Left ventricle myocardium superior (tissue), 1 donor: ENCODE data around the gene CDH6. TPM values are rescaled to one million over a fixed set of nuclear protein-coding genes. Genes with fewer than 3 reads are reported as not detected.

ENCODE experiments used
- ATAC-seq: fragments of 200-7000 bp; cut with Tn5 transposase; one replicate; pipeline ENCODE4 v1.9.1; 2020; ENCODE audit warnings: mild to moderate bottlenecking, moderate library complexity
- DNase-seq: peaks from one replicate; pipeline ENCODE4 v3.0.0-alpha.2; 2020
- intact Hi-C: fragments of 100-400 bp; cut with micrococcal nuclease; formaldehyde crosslinking; loops from one replicate; pipeline ENCODE4 v1.11.0; 2022
- total RNA-seq: library from RNA; stranded (reverse); fragmentation: NEBNext Ultra II Directional; extraction: Animal tissue kit (Norgen Biotek cat#: 25700); gene quantifications from one replicate; pipeline ENCODE4 v1.2.1, GENCODE V29; 2021
- donor health status: DM: no; HTN: yes; CAD: no; lungs with severe emphysema.

Gene CDH6
- total RNA-seq, 1 donor from 2014 or later, result 2.6 TPM

DNA sequence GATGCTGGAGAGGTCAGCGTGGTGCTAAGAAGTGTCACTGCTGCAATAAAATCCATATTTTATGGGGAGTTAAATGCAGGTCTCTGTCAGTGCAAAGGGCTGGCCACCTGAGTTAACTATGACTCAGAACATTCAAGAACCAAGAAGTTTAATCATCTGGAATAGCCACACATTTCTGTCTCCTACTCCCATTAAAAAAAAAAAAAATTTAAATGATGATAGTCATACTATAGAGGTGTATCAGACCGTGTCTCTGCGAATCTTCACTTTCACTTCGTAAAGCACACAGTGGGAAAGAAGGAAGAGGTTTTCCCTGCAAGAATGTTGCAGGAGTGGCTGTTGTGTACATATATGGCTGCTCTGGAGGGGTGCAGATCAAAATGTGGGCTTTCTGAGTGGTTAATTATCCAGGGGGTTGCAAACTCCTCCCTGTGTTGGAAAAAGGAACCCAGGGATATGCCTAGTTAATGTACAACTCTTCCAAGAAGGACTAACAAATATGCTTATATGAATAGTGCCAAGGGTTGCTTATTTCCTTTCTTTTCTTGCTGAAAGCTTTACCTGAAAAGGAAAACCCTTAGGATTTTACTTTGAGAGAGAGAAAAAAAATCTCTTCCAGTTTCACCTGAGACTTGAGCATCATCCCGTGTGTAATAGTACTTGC lies 1.5 kb downstream of the CDH6 start:
- no peak for ATAC-seq
- intact Hi-C loops, result no loop called here
- DNase-seq, result no peak

DNA sequence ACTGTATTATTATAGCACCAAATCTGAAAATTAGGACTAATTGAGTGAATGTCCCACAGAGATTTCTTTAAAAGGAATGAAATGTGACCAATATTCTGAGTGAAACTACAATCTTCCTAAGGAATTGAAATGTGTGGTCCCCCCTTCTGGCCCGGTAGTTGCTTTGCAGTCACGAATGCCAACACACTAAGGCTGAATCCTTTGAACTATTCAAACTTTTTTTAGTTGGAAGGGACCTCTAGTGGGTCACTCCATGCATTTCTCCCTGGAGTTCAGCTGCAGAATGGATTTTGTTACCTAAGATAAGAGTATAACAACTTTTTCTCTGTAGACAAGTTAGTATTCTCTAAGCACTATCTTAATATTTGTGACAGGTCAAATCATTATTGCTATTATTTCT lies 2.8 kb downstream of the CDH6 start:
- DNase-seq (no peak), ATAC-seq (no peak)
- intact Hi-C loops, result no loop called here

DNA sequence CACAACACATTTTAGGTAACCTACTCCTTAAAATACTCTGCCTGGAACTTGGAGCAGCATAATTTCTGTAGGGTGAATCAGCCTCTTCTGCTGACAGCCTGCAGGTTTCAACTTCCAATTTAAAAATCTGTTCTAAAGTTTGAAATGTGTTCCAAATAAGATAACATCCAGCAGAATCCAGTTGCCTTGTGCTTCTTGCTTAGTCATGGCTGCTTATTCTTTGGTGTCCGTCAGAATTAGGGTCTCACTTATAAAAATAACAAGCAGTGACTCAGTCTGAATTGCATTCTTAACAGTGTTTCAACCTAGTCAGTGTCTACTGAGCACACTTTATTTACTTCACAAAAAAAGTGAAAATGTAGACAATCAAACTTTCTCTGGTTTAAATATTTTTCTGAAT lies 3.7 kb downstream of the CDH6 start:
- ATAC-seq (no peak), DNase-seq (no peak)
- intact Hi-C loops, result no loop called here

DNA sequence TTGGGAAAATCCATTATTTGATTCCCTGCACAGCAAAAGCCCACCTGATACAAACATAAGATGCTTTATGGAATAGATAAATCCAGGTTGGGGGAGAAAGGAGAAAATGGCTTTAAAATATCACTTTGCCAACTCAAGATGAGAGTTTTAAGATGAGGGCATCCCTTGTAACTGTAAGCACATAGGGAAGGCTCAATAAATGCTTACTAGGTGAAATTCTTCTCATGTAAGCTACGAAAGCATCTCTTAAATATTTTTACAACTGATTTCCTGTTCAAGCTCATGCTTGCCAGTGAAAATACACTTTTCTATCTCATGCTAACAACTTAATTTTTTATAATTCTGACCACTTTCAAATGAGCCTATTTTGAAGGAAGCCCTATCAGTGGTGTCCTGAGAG lies 11.5 kb downstream of the CDH6 start:
- intact Hi-C loops, result no loop called here
- DNase-seq, result no peak
- no peak for ATAC-seq

DNA sequence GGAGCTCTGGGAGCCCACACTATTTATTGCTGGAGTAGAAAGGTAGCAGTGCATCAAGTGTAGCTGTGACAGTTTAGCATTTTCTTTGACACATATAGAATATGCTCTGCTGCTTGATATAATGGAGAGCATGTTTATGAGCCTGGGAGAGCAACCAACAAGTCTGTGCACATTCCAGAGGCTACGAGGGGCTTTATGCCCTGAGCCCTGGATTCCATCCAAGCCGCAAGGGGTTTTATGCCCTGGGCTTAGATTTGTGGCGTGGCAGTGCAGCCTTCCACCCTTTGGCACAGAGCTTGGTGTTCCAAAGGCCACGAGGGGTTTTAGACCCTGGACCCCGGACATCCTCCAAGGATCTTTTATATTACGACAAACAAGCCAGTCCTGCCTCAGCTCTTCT lies 14.6 kb downstream of the CDH6 start:
- no peak for ATAC-seq
- intact Hi-C loops, result no loop called here
- no peak for DNase-seq

DNA sequence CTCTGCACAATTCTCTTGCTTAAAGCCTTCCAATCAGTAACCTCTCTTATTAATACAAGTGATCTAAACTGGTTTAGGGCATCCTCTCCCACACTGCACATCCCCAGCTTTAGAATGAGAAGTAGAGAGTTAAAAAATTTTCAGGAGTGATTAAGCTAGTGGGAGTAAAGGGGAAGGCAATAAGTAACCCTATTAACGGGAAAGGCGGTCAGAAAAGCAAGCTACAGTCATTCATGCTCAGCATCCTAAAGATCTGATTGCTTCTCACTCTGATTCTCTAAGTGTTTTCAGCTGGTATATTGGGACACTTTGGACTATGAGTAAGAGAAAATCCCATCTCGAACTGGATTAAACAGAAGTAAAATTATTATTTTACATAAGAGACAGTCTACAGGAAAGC lies 15.8 kb downstream of the CDH6 start:
- DNase-seq (no peak), ATAC-seq (no peak)
- intact Hi-C loops, result no loop called here

DNA sequence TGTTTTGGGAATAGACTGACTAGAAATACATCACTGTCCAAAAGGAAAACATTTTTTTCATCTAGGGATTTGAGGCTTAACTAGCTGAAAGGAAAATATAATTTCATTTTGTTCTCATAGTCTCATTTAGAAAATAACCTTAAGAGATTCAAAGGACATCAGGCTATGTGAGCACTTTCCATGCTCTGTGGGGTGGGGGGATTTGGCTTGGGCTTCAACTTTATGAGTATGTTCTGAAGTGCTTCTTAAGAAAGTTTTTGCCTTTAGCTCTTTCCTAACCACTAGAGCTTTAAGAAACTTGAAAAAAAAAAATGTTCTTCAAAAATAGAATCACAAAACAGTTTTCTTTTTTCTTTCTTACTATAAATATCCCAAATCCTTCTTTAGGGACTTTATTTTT lies 17.6 kb downstream of the CDH6 start:
- intact Hi-C loops, result no loop called here
- ATAC-seq (peak; percentile 24), DNase-seq (no peak)

DNA sequence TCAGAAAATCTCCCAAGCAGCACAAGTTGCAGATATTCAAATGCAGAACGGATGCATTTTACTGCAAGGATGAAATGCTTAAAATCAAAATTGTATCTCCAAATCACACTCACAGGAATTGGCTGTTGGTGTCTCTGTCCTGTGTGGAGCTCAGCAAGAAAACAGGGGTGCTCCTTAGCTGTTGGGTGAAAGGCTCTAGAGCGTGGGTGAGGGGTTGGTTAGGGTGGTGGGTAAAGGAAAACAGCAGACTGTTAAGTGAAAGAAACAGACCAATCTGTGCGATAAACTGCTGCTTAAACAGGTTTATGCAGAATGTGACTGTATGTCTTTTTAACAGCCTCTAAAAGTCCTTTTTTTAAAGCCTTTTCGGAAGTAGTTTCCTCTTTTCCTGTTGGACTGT lies 19.8 kb downstream of the CDH6 start:
- intact Hi-C loops, result no loop called here
- DNase-seq (no peak), ATAC-seq (no peak)

DNA sequence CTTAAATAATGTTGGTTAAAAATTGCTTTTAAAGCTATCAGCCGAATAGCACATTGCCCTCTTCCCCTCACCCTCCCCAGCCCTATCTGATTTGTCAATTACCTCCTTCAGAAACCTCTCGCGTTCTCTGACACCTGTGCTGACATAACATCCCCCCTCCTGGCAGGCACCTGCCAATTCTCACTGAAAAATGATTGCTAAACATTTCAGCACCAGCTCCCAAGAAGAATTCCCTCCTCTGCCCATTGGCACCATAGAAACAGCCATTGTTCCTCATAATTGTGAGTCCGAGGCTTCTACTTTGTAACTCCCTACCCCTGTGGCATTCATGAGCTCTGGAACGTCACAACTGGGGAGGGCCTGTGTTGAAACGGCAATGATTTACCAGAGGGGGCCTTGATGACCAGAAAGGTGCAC lies 20.2 kb downstream of the CDH6 start:
- intact Hi-C loops, result no loop called here
- ATAC-seq, result no peak
- DNase-seq, result no peak

DNA sequence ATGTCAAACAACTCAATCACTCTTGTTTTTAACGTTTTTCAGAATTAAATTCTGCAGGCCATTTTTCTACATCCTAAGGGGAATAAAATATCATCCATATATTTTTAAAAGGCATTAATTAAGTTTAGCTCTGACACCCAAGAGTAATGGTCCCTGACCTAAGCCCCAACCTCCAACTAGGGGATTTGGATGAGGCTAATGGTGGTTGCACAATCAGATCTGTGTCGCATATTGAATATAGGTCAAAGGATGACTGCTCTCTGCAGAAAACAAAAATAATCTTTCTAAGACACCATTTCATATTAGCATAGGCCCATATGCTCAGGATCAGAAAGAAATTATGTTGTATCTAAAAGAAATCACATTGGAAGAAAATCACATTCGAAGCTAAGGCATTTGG lies 20.7 kb downstream of the CDH6 start:
- DNase-seq (no peak), ATAC-seq (no peak)
- intact Hi-C loops, result no loop called here

DNA sequence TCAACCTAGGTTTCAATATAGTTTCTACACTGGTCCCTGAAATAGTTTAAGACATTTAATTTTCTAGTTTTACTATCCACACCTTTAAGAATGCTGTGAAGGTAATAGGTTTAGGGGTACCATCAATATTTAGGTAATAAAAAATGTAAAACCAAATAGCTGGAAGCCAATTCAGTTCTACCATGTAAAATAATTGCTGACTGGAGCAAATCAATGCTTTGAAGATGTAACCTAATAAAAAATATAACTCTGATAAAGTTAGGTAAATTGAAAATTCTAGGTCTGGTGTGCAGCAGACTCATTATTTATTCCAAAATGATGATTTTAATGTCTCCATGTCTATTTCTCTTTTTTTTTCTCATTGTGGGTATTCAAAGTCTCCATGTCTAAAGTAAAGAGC lies 21.8 kb downstream of the CDH6 start:
- DNase-seq (no peak), ATAC-seq (no peak)
- intact Hi-C loops, result no loop called here

DNA sequence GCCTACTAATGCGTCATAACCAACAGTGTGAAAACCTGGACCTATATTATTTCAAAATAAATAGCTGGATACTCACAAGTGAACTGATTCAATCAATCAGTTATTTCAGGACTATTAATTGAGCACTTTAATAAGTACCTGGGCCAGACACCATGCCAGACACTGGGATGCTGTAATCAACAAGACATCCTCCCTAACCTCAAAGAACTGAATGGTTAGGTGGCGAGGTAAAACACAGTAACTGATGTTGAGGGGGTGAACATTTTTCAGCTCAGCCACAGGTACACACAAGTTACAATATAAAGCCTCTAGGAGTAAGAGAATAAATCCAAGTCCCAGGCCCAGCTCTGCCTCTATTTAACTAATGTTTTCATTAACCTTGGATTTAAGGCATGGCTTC lies 24.0 kb downstream of the CDH6 start:
- ATAC-seq, result no peak
- intact Hi-C loops, result no loop called here
- no peak for DNase-seq

DNA sequence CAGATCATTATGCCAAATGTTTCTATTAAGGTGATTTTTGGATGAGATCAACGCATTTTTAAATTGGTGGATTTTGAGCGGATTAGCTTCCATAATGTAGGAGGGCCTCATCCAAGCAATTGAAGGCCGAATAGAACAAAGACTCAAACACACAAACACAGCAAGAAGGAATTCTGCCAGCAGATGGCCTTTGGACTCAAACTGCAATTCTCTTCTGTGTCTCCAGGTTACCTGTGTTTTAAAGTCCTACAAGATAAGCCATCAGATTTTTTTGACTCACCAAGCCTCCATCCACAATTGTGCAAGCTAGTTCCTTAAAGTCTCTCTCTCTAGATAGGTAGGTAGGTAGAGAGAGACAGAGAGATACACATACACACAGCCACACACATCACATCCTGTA lies 25.5 kb downstream of the CDH6 start:
- no peak for ATAC-seq
- intact Hi-C loops, result no loop called here
- DNase-seq, result no peak

DNA sequence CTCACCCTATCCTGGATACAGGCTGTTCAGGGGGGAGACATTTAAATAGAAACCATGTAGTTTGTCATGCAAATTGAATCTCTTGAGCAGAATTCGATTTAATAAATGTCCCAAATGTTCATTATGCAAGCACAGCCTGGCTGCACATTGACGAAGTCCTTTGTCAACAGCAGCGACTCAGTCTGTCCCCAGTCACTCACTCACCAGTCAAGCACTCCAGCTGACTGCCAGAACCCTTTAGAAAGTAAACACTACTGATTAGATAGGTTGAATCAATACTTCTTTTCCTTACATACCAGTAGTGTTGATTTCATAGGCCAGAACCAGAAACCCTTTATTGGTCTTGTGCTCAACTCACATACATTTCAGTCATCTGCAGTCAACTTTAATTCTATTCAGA lies 27.5 kb downstream of the CDH6 start:
- intact Hi-C loops, result no loop called here
- DNase-seq (no peak), ATAC-seq (no peak)

DNA sequence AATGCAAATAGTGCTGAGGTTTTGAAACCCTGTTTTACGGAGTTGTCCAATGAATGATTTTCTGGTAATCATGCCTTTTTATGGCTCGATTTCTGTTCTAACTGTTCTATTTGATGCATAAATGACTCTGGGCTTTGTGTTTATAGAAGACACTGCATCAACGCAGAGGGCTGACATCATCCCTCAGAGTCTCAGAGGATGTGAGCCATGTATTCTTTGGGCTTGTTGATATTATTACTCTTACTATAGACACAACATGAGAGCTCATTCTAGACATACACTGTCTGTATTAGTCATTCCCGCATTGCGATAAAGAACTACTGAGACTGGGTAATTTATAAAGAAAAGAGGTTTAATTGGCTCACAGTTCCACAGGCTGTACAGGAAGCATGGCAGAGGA lies 31.6 kb downstream of the CDH6 start:
- DNase-seq, result no peak
- intact Hi-C loops, result no loop called here
- ATAC-seq, result no peak

DNA sequence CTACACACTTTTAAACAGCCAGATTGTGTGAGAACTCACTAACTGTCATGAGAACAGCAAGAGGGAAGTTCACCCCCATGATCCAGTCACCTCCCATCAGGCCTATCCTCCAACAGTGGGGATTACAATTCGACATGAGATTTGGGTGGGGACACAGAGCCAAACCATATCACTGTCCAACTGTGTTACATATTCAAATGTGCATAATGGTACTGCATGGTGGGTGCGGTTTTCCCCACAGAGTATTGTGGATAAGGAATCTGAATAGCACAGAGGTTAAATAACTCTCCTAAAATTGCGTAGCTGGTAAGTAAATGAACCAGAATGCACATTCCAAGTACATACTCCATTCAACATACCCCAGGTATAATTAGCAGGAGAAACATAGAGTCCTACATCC lies 32.1 kb downstream of the CDH6 start:
- intact Hi-C loops, result no loop called here
- ATAC-seq (no peak), DNase-seq (no peak)

DNA sequence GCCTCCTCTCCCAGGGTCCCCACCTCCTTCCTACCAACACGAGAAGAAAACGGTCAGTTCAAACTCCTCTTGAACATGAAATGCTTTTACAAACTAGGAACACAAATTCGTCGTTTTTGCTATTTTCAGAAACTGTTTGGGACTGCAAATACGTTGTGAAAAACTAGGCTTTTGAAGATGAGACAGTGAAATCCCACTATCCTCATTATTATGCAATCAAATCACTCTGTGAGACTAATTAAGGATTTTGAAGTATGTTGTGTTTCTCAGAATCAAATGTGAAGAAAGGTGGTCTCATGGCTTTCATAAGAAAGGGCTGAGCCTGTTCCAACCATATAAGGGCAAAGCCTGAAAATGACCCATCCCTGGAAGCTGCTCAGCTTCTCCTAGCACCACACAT lies 33.2 kb downstream of the CDH6 start:
- DNase-seq, result no peak
- no peak for ATAC-seq
- intact Hi-C loops, result no loop called here

DNA sequence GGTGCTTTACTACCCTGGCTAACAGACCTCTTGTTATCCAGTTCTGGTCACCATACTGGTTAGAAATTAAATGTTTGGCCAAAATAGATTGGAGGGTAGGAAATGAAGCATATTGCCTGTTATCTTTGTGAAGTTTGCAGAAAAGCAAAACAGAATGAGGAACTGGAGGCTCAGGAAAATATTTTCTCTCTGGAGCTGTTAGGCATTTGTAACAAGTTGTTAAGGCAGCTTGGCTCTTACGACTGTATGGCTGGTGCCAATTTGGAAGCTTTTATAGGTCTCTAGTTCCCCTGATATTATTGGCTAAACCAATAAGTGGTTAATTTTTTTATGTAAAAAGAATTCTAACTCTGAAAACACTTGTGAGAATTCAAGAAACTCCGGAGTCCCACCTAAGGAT lies 35.8 kb downstream of the CDH6 start:
- ATAC-seq (no peak), DNase-seq (no peak)
- intact Hi-C loops, result no loop called here

DNA sequence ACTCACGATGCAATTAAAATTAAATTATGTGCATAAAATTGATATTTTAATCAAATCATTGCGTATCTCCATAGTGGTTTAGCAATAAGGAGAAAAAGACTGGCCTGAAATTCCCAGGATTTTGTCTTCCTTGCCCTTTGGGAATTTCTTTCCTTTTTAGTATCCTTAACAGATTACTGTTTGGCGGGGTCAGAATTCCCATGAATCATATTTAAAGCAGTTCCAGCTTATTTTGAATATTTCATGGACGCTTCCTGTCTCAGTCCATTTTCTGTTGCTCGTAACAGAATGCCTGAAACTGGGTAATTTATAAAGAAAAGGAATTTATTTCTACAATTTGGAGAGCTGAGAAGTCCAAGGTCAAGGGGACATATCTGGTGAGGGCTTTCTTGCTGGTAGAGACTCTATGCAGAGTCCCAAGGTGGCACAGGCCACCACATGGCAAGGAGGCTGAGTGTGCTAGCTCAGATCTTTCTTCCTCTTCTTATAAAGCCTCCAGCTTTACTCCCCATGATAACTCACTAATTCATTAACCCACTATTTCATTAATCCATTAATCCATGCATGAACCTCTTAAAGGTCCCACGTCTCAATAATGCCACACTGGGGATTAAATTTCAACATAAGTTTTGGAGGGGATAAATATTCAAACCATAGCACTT lies 37.8 kb downstream of the CDH6 start:
- DNase-seq, result no peak
- ATAC-seq, result peak; percentile 49
- intact Hi-C loops, result no loop called here

DNA sequence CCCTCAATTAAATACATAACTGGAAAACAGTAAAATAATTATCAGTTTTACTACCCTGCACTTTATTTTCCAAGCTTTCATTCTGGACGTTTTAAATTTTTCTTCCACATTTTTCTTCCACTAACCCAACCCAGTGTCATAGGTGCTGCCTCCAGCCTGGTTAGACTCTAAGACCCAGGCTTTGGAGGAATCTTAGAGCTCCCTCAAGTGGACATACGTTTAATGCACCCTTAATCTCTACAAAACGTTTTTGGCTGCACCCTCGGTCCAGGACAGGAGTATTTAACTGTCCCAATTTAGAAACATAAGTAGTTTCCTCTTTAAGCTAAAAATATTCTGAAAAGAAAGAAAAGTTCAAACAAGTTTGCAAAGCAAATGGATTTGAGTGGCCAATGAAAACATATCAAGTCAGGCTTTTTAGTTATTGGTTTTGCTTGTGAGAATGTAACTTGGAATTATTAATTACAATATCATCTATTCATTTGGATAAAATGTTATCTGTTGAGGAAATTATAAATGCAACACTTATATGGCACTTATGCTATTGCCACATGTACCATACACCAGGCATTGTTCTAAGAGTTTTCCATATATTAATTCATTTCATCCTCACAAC lies 38.9 kb downstream of the CDH6 start:
- peak; percentile 95 for ATAC-seq
- no peak for DNase-seq
- intact Hi-C loops, result no loop called here

DNA sequence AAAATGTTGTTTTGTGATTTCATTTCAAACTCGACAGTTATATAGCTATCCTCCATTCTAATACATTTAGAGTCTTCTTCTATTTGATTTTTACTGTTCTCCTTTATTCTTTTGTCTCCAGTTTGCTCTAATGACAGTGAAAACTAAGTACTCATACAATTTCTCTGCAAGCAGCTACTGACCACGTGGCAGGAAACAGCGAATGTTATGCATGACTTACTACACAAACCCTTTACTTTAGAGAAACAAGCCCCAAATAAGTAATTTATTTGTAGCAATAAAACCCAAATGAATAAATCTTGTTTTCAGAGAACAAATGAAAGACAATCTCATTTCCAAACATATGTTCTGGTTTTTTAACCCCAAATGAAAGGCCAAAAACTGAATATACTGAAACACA lies 41.9 kb downstream of the CDH6 start:
- ATAC-seq (no peak), DNase-seq (no peak)
- intact Hi-C loops, result no loop called here
